K562 (cell line): Measurements from ENCODE around the gene FAM200A. TPM values are rescaled to one million over a fixed set of nuclear protein-coding genes. Genes with fewer than 3 reads are reported as not detected.

Source experiments
- polyA plus RNA-seq, 8 experiments: library from polyadenylated mRNA; depleted of rRNA in 4 of 8; stranded (reverse) in 5 of 8; unstranded in 3 of 8; fragments of >200 nt; fragmentation: Nextera tagmentation in 2 of 8; fragmentation: Illumina TruSeq in 1 of 8; extraction: Ambion mirVana in 2 of 8; extraction: Trizol in 1 of 8; gene quantifications; 2 replicates each; pipeline versions ENCODE4 v1.2.1 to v1.2.3, GENCODE V29; 2011 to 2014; ENCODE audit warnings: inconsistent platforms in 1 of 8, missing spikeins in 1 of 8
- total RNA-seq, 7 experiments: library from RNA; depleted of rRNA in 6 of 7; stranded (reverse); fragments of >200 nt in 6 of 7; fragmentation: Illumina TruSeq in 2 of 7; extraction: Trizol in 2 of 7; gene quantifications; 2 replicates each; pipeline versions ENCODE4 v1.2.1 to v1.2.3, GENCODE V29; 2011 to 2021; ENCODE audit warnings: low replicate concordance in 1 of 7
- TF ChIP-seq, protein P1 (sequence below), 2 experiments: fragments of 450-650 bp; formaldehyde crosslinking in 1 of 2; IDR thresholded peaks; 2 replicates each; pipeline versions ENCODE4 v1.4.0 to v1.6.1; 2014 to 2020; ENCODE audit warnings: mild to moderate bottlenecking in 2 of 2, borderline replicate concordance in 1 of 2, low read depth in 1 of 2

The FAM200A gene
- total and polyA plus RNA-seq, 9 of the 15 experiments (the other 6 are each of a cell fraction or from before 2014, with no cell fraction given), result 3.3 to 11.2 (median 8.3) TPM

DNA sequence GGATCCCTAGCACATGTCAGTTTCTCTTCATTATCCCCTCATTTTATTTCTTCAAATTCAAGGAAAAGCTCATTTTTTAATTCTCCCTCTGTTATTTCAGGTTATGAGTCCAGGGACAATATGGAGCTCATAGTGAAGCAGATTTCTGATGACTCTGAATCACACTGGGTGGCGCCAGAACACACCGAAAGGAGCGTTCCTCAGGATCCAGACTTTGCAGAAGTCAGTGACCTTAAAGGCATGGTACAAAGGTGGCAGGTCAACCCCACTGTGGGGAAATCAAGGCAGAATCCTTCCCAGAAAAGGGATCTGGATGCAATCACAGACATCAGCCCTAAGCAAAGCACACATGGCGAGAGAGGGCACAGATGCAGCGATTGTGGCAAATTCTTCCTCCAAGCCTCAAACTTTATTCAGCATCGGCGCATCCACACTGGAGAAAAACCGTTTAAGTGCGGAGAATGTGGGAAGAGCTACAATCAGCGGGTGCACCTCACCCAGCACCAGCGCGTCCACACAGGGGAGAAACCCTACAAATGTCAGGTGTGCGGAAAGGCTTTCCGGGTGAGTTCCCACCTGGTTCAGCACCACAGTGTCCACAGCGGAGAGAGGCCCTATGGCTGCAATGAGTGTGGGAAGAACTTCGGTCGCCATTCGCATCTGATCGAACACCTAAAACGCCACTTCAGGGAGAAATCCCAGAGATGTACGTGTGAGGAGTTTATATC lies 26.0 kb downstream of the FAM200A start (continued):
- TF ChIP-seq, protein P1, sequence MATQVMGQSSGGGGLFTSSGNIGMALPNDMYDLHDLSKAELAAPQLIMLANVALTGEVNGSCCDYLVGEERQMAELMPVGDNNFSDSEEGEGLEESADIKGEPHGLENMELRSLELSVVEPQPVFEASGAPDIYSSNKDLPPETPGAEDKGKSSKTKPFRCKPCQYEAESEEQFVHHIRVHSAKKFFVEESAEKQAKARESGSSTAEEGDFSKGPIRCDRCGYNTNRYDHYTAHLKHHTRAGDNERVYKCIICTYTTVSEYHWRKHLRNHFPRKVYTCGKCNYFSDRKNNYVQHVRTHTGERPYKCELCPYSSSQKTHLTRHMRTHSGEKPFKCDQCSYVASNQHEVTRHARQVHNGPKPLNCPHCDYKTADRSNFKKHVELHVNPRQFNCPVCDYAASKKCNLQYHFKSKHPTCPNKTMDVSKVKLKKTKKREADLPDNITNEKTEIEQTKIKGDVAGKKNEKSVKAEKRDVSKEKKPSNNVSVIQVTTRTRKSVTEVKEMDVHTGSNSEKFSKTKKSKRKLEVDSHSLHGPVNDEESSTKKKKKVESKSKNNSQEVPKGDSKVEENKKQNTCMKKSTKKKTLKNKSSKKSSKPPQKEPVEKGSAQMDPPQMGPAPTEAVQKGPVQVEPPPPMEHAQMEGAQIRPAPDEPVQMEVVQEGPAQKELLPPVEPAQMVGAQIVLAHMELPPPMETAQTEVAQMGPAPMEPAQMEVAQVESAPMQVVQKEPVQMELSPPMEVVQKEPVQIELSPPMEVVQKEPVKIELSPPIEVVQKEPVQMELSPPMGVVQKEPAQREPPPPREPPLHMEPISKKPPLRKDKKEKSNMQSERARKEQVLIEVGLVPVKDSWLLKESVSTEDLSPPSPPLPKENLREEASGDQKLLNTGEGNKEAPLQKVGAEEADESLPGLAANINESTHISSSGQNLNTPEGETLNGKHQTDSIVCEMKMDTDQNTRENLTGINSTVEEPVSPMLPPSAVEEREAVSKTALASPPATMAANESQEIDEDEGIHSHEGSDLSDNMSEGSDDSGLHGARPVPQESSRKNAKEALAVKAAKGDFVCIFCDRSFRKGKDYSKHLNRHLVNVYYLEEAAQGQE (IDR thresholded peaks at IDR 0.05; ENCODE audit: borderline replicate concordance), result peak; percentile 47; the same call in 1 of the 2 replicates
- TF ChIP-seq, protein P1 (CRISPR knock-in tag; IDR thresholded peaks at IDR 0.05; ENCODE audit: low read depth), result no peak
- TF ChIP-seq, all 486 proteins: peak for 4
